Endodermal cell (in vitro differentiated cells): ENCODE data around the gene ZNF618. TPM values are rescaled to one million over a fixed set of nuclear protein-coding genes. Genes with fewer than 3 reads are reported as not detected.

Source experiments
- DNase-seq: peaks from one replicate; pipeline ENCODE4 v3.0.0-alpha.2; 2017
- H3K27ac ChIP-seq: 2 replicates; pipeline ENCODE4 v1.5.1; 2013; ENCODE audit warnings: mild to moderate bottlenecking, low read depth, low read length, moderate library complexity
- H3K27me3 ChIP-seq: 2 replicates; pipeline ENCODE4 v1.6.1; 2013; ENCODE audit warnings: mild to moderate bottlenecking, low read length, moderate library complexity; ENCODE audit not compliant: insufficient read depth, control insufficient read depth, poor library complexity, severe bottlenecking
- H3K36me3 ChIP-seq: 2 replicates; pipeline ENCODE4 v1.7.0; 2013; ENCODE audit warnings: mild to moderate bottlenecking, low read length, moderate library complexity; ENCODE audit not compliant: control insufficient read depth, insufficient read depth
- H3K4me1 ChIP-seq: one replicate; pipeline ENCODE4 v1.7.0; 2013; ENCODE audit warnings: low read length; ENCODE audit not compliant: control insufficient read depth, insufficient read depth
- H3K4me3 ChIP-seq: 2 replicates; pipeline ENCODE4 v1.5.1; 2013; ENCODE audit warnings: mild to moderate bottlenecking, low read length, moderate library complexity
- H3K9ac ChIP-seq: 2 replicates; pipeline ENCODE4 v1.6.1; 2013; ENCODE audit warnings: mild to moderate bottlenecking, low read length, moderate library complexity; ENCODE audit not compliant: poor library complexity, severe bottlenecking; ENCODE audit errors: extremely low read depth
- H3K9me3 ChIP-seq: 2 replicates; pipeline ENCODE4 v1.6.1; 2013; ENCODE audit warnings: mild to moderate bottlenecking, low read length, moderate library complexity; ENCODE audit not compliant: control insufficient read depth
- H3K27ac Mint-ChIP-seq: 2 replicates; pipeline ENCODE4 v1.8.0; 2020; ENCODE audit warnings: mixed read lengths
- H3K27me3 Mint-ChIP-seq: 2 replicates; pipeline ENCODE4 v1.8.0; 2021; ENCODE audit warnings: mild to moderate bottlenecking, mixed read lengths; ENCODE audit not compliant: insufficient read depth
- H3K36me3 Mint-ChIP-seq: 2 replicates; pipeline ENCODE4 v1.8.0; 2020; ENCODE audit warnings: low read depth, mixed read lengths
- H3K4me1 Mint-ChIP-seq: 2 replicates; pipeline ENCODE4 v1.8.0; 2020; ENCODE audit warnings: mixed read lengths
- H3K4me3 Mint-ChIP-seq: 2 replicates; pipeline ENCODE4 v1.8.0; 2020; ENCODE audit warnings: mild to moderate bottlenecking, moderate library complexity, mixed read lengths
- H3K9me3 Mint-ChIP-seq: 2 replicates; pipeline ENCODE4 v1.8.0; 2020; ENCODE audit warnings: mild to moderate bottlenecking, mixed read lengths
- WGBS, 2 experiments: methylation state at CpG; one replicate each; pipeline versions ENCODE4 v1.1.5 to v1.1.7; 2013; ENCODE audit warnings: missing lambda C conversion rate in 2 of 2, mixed read lengths in 1 of 2; ENCODE audit not compliant: insufficient coverage in 1 of 2, insufficient read length in 1 of 2; 5-methylcytosine and 5-hydroxymethylcytosine counted together
- total RNA-seq, 2 donors: library from RNA; stranded (reverse); fragmentation: NEBNext Ultra II Directional in 1 of 2; extraction: Animal tissue kit (Norgen Biotek cat#: 25700) in 1 of 2; gene quantifications; 2 replicates in 1 of 2; 3 replicates in 1 of 2; pipeline ENCODE4 v1.2.1, GENCODE V29; 2021
- TF ChIP-seq, protein P1 (sequence below): fragments of 200-600 bp; sonication (generic); conservative IDR thresholded peaks from 2 replicates; pipeline ENCODE4 v1.5.0; 2021; ENCODE audit warnings: antibody characterized with exemption, mild to moderate bottlenecking

Gene ZNF618
- total RNA-seq, 2 donors from 2014 or later: 34.5 to 37.5 TPM

DNA sequence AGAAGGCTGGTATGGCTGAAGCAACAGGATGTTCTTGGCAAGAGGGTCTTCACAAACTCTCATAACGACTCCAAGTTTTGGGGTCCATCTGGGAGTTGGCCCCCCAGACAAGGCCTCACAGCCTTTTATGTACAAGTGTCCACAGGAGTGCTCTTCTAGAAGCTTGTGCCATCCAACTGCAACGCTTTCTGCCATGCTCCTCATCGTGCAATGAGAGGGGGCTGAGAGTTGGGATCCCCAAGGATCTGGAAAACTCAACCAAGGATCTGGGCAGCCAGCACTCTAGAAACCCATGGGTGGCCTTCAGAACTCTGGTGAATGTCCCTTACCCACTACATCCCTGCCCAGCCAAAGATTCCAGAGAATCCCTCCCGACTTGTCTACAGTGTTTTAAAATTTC, 210.5 kb downstream of the ZNF618 start:
- H3K27me3 ChIP-seq: peaks cover 8% of the 10 kb centered on the region
- H3K36me3 ChIP-seq: no peaks in the 10 kb centered on the region
- TF ChIP-seq, protein P1, sequence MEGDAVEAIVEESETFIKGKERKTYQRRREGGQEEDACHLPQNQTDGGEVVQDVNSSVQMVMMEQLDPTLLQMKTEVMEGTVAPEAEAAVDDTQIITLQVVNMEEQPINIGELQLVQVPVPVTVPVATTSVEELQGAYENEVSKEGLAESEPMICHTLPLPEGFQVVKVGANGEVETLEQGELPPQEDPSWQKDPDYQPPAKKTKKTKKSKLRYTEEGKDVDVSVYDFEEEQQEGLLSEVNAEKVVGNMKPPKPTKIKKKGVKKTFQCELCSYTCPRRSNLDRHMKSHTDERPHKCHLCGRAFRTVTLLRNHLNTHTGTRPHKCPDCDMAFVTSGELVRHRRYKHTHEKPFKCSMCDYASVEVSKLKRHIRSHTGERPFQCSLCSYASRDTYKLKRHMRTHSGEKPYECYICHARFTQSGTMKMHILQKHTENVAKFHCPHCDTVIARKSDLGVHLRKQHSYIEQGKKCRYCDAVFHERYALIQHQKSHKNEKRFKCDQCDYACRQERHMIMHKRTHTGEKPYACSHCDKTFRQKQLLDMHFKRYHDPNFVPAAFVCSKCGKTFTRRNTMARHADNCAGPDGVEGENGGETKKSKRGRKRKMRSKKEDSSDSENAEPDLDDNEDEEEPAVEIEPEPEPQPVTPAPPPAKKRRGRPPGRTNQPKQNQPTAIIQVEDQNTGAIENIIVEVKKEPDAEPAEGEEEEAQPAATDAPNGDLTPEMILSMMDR: no peak
- 88 to 97% methylated on average over 3 to 4 of the region's 4 CpGs for WGBS, 2 experiments
- H3K4me1 Mint-ChIP-seq: peaks cover 4% of the 10 kb centered on the region
- no peak overlapping the region for H3K27ac ChIP-seq
- no peak overlapping the region for H3K4me3 Mint-ChIP-seq
- no peak overlapping the region for H3K27ac Mint-ChIP-seq
- H3K9me3 Mint-ChIP-seq: no peaks in the 10 kb centered on the region
- no peaks in the 10 kb centered on the region for H3K4me1 ChIP-seq
- peaks cover 8% of the 10 kb centered on the region for H3K27me3 Mint-ChIP-seq
- no peaks in the 10 kb centered on the region for H3K9me3 ChIP-seq
- no peak overlapping the region for H3K4me3 ChIP-seq
- no peaks in the 10 kb centered on the region for H3K36me3 Mint-ChIP-seq
- peak; percentile 5 for DNase-seq
- H3K9ac ChIP-seq: no peak overlapping the region

DNA sequence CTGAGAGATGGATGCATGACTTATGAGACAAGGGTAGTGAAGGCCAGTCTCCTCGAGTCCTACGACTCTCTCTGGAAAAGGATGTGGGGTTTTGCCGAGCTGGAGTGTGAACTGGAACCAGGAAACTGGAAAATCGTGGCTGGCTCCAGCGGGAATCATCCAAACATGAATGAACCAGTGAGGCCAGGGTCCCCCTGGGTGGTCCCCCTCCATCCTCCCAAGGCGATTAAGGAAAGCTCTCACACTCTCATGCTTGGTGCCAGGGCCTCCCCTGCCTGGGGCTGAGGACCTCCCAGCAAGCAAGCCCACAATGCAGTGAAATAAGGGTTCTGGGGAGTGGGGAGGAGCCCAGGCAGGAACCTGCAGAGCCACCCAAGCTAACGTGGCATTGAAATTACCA, 211.6 kb downstream of the ZNF618 start:
- Histone ChIP-seq H3K36me3 (no peaks in the 10 kb centered on the region), H3K27ac (no peak overlapping the region), H3K4me1 (no peaks in the 10 kb centered on the region), H3K9me3 (no peaks in the 10 kb centered on the region), H3K9ac (no peak overlapping the region), H3K27me3 (peaks cover 8% of the 10 kb centered on the region), H3K4me3 (no peak overlapping the region)
- H3K36me3 Mint-ChIP-seq: no peaks in the 10 kb centered on the region
- DNase-seq: peak; percentile 26
- H3K4me3 Mint-ChIP-seq: no peak overlapping the region
- H3K4me1 Mint-ChIP-seq: peaks cover under 1% of the 10 kb centered on the region
- peaks cover 8% of the 10 kb centered on the region for H3K27me3 Mint-ChIP-seq
- 80 to 91% methylated on average over 1 to 7 of the region's 7 CpGs for WGBS, 2 experiments
- no peak overlapping the region for H3K27ac Mint-ChIP-seq
- TF ChIP-seq, protein P1: no peak
- H3K9me3 Mint-ChIP-seq: no peaks in the 10 kb centered on the region

DNA sequence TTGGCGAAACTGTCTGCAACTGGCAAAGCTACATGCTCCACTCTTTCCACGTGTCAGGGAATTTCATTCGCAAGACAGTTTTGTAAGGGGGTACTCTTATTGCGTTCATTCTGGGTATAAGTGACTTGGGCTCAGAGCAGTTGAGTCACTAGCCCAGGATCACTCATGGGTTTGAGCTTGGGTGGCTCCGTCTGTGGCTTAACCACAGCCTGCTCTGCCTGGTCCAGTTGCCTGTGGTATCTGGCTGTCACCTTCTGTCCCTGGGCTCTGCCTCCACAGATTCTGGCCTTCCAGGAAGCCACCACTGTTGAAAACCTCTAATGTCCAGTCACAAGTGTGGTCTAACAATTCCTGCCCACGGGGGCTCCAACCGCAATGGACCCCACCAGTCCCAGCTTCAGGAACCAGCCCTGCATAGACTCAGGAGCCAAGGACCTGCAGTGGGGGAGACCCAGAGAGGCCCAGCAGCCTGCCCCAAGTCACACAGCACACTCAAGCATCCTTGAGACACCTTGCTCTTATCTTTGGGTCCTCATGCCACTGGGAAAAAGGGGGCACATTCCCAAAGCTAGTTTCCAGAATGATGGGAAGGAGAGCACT, 212.6 kb downstream of the ZNF618 start:
- TF ChIP-seq, protein P1: no peak
- Histone ChIP-seq H3K27me3 (peaks cover 4% of the 10 kb centered on the region), H3K27ac (no peak overlapping the region), H3K4me3 (no peak overlapping the region), H3K36me3 (no peaks in the 10 kb centered on the region), H3K9ac (no peak overlapping the region), H3K9me3 (no peaks in the 10 kb centered on the region), H3K4me1 (no peaks in the 10 kb centered on the region)
- Mint-ChIP-seq H3K4me1 (no peaks in the 10 kb centered on the region), H3K9me3 (no peaks in the 10 kb centered on the region), H3K27me3 (peaks cover 8% of the 10 kb centered on the region), H3K36me3 (no peaks in the 10 kb centered on the region), H3K27ac (no peak overlapping the region), H3K4me3 (no peak overlapping the region)
- DNase-seq: peak; percentile 27
- 89 to 96% methylated on average over 6 to 7 of the region's 7 CpGs for WGBS, 2 experiments
